CD14-positive monocyte (primary cell): ENCODE results near the gene CLASP1. TPM values are rescaled to one million over a fixed set of nuclear protein-coding genes. Genes with fewer than 3 reads are reported as not detected.

Experiments
- DNase-seq, 3 donors: peaks; one replicate each; pipeline ENCODE4 v3.0.0-alpha.2; 2011 to 2022
- H2AFZ ChIP-seq: 2 replicates; pipeline ENCODE4 v1.6.0; 2012; ENCODE audit warnings: mild to moderate bottlenecking, low read depth, low read length, inconsistent platforms; ENCODE audit not compliant: insufficient read depth, poor library complexity, severe bottlenecking
- H3K27ac ChIP-seq, 2 donors: 1 replicate in 1 of 2; 2 replicates in 1 of 2; pipeline ENCODE4 v1.5.1; 2012 to 2013; ENCODE audit warnings: low read length in 2 of 2, control low read depth in 1 of 2, inconsistent platforms in 1 of 2, low read depth in 1 of 2, mild to moderate bottlenecking in 1 of 2
- H3K27me3 ChIP-seq, 2 donors: one replicate each; pipeline versions ENCODE4 v1.6.0 to v1.6.1; 2011 to 2013; ENCODE audit warnings: low read length in 2 of 2; ENCODE audit not compliant: control insufficient read depth in 2 of 2, insufficient read depth in 2 of 2
- H3K36me3 ChIP-seq, 2 donors: replicated peaks in 1 of 2; 1 replicate in 1 of 2; 2 replicates in 1 of 2; pipeline versions ENCODE4 v1.5.1 to v1.6.1; 2012 to 2013; ENCODE audit warnings: low read length in 2 of 2, control low read depth in 1 of 2, inconsistent platforms in 1 of 2, mild to moderate bottlenecking in 1 of 2; ENCODE audit not compliant: insufficient read depth in 2 of 2, control insufficient read depth in 1 of 2
- H3K4me1 ChIP-seq, 2 donors: 1 replicate in 1 of 2; 2 replicates in 1 of 2; pipeline versions ENCODE4 v1.5.1 to v1.6.1; 2012 to 2013; ENCODE audit warnings: low read length in 2 of 2, control low read depth in 1 of 2, inconsistent platforms in 1 of 2, mild to moderate bottlenecking in 1 of 2, moderate library complexity in 1 of 2; ENCODE audit not compliant: insufficient read depth in 2 of 2, control insufficient read depth in 1 of 2
- H3K4me2 ChIP-seq: replicated peaks from 2 replicates; pipeline ENCODE3; 2012; ENCODE audit warnings: low read length, moderate library complexity, mild to moderate bottlenecking; ENCODE audit not compliant: poor library complexity, severe bottlenecking; ENCODE audit errors: extremely low read depth
- H3K4me3 ChIP-seq, 3 experiments: fragments of 200-600 bp in 1 of 3; sonication (generic) in 1 of 3; replicated peaks in 1 of 3; 1 replicate in 2 of 3; 2 replicates in 1 of 3; pipeline ENCODE4 v1.5.1; 2011 to 2013; ENCODE audit warnings: low read length in 3 of 3, mild to moderate bottlenecking in 3 of 3, control low read depth in 2 of 3, low read depth in 2 of 3, inconsistent platforms in 1 of 3, moderate library complexity in 1 of 3
- H3K79me2 ChIP-seq: 2 replicates; pipeline ENCODE4 v1.6.0; 2012; ENCODE audit warnings: mild to moderate bottlenecking, control low read depth, inconsistent platforms, low read length, moderate library complexity; ENCODE audit not compliant: insufficient read depth
- H3K9ac ChIP-seq: 2 replicates; pipeline ENCODE4 v1.6.0; 2017; ENCODE audit warnings: low read length, mild to moderate bottlenecking; ENCODE audit not compliant: insufficient read depth, poor library complexity, severe bottlenecking
- H3K9me3 ChIP-seq, 2 donors: replicated peaks in 1 of 2; 1 replicate in 1 of 2; 2 replicates in 1 of 2; pipeline versions ENCODE4 v1.5.1 to v1.6.1; 2012 to 2013; ENCODE audit warnings: low read length in 2 of 2, control low read depth in 1 of 2; ENCODE audit not compliant: control insufficient read depth in 1 of 2, insufficient read depth in 1 of 2
- H4K20me1 ChIP-seq: 2 replicates; pipeline ENCODE4 v1.6.0; 2012; ENCODE audit warnings: mild to moderate bottlenecking, low read length, control low read depth, moderate library complexity; ENCODE audit not compliant: insufficient read depth
- H3K27ac Mint-ChIP-seq, 7 donors: one replicate each; pipeline ENCODE4 v1.8.0; 2020; ENCODE audit warnings: mild to moderate bottlenecking in 7 of 7, mixed read lengths in 7 of 7, moderate library complexity in 6 of 7, inconsistent platforms in 2 of 7
- H3K27me3 Mint-ChIP-seq, 3 donors: one replicate each; pipeline ENCODE4 v1.8.0; 2021 to 2022; ENCODE audit warnings: low read depth in 3 of 3, mild to moderate bottlenecking in 3 of 3, mixed read lengths in 3 of 3, moderate library complexity in 3 of 3, inconsistent platforms in 1 of 3
- H3K36me3 Mint-ChIP-seq, 2 donors: one replicate each; pipeline ENCODE4 v1.8.0; 2020; ENCODE audit warnings: mixed read lengths in 2 of 2, inconsistent platforms in 1 of 2, mild to moderate bottlenecking in 1 of 2
- H3K4me1 Mint-ChIP-seq: one replicate; pipeline ENCODE4 v1.8.0; 2020; ENCODE audit warnings: mild to moderate bottlenecking, mixed read lengths
- H3K4me3 Mint-ChIP-seq, 2 donors: one replicate each; pipeline ENCODE4 v1.8.0; 2020; ENCODE audit warnings: mild to moderate bottlenecking in 2 of 2, mixed read lengths in 2 of 2, moderate library complexity in 1 of 2
- H3K9me3 Mint-ChIP-seq, 7 donors: one replicate each; pipeline ENCODE4 v1.8.0; 2020 to 2022; ENCODE audit warnings: mixed read lengths in 7 of 7, mild to moderate bottlenecking in 6 of 7, moderate library complexity in 6 of 7, inconsistent platforms in 2 of 7
- WGBS: methylation state at CpG from one replicate; pipeline ENCODE4 v1.1.5; 2013; ENCODE audit warnings: missing lambda C conversion rate; ENCODE audit not compliant: insufficient coverage; 5-methylcytosine and 5-hydroxymethylcytosine counted together
- intact Hi-C, 2 donors: fragments of 100-400 bp; cut with micrococcal nuclease; formaldehyde crosslinking; loops; one replicate each; pipeline versions ENCODE4 v1.15.0 to v1.15.1; 2023
- polyA plus RNA-seq, 3 donors: library from polyadenylated mRNA; depleted of rRNA in 1 of 3; unstranded in 2 of 3; stranded (reverse) in 1 of 3; fragments of 300-500 nt in 2 of 3; fragments of >200 nt in 1 of 3; fragmentation: Illumina TruSeq in 2 of 3; gene quantifications; 1 replicate in 2 of 3; 2 replicates in 1 of 3; pipeline ENCODE4 v1.2.3, GENCODE V29; 2012 to 2021
- TF ChIP-seq, protein P1 (sequence below): fragments of 200-600 bp; IDR thresholded peaks from one replicate; pipeline ENCODE4 v1.8.0; 2022; ENCODE audit warnings: antibody characterized with exemption, mild to moderate bottlenecking

CLASP1 gene
- polyA plus RNA-seq, 3 donors: 4.8 to 8.1 (median 7.6) TPM

GRCh38 chr2:121502246-121502645 lies 147.0 kb downstream of the CLASP1 start:
- intact Hi-C loops: no loop called here
- no peaks in the 10 kb centered on the region for H3K4me1 Mint-ChIP-seq
- H3K9me3 ChIP-seq: no peaks in the 10 kb centered on the region
- no peak overlapping the region for H3K4me3 Mint-ChIP-seq
- no peak for DNase-seq
- no peak overlapping the region for H3K4me3 ChIP-seq
- no peaks in the 10 kb centered on the region for H3K4me1 ChIP-seq
- 97% methylated on average over 3 of the region's 5 CpGs for WGBS
- peaks cover 62 to 80% of the 10 kb centered on the region in 2 donors for H3K36me3 Mint-ChIP-seq
- H3K27ac Mint-ChIP-seq: peak overlapping the region in 2 of 7 donors; percentile 6 to 12
- no peak overlapping the region for H3K4me2 ChIP-seq
- H3K79me2 ChIP-seq: no peaks in the 10 kb centered on the region
- H2AFZ ChIP-seq: no peak overlapping the region
- H4K20me1 ChIP-seq: no peaks in the 10 kb centered on the region
- no peaks in the 10 kb centered on the region for H3K27me3 Mint-ChIP-seq
- TF ChIP-seq, protein P1, sequence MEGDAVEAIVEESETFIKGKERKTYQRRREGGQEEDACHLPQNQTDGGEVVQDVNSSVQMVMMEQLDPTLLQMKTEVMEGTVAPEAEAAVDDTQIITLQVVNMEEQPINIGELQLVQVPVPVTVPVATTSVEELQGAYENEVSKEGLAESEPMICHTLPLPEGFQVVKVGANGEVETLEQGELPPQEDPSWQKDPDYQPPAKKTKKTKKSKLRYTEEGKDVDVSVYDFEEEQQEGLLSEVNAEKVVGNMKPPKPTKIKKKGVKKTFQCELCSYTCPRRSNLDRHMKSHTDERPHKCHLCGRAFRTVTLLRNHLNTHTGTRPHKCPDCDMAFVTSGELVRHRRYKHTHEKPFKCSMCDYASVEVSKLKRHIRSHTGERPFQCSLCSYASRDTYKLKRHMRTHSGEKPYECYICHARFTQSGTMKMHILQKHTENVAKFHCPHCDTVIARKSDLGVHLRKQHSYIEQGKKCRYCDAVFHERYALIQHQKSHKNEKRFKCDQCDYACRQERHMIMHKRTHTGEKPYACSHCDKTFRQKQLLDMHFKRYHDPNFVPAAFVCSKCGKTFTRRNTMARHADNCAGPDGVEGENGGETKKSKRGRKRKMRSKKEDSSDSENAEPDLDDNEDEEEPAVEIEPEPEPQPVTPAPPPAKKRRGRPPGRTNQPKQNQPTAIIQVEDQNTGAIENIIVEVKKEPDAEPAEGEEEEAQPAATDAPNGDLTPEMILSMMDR: no peak
- no peak overlapping the region for H3K27ac ChIP-seq
- peaks cover 2 to 8% (median 6%) of the 10 kb centered on the region in 7 donors for H3K9me3 Mint-ChIP-seq
- H3K27me3 ChIP-seq: no peaks in the 10 kb centered on the region
- no peak overlapping the region for H3K9ac ChIP-seq
- peaks cover 32 to 80% of the 10 kb centered on the region in 2 donors for H3K36me3 ChIP-seq

GRCh38 chr2:121501554-121501953 lies 147.7 kb downstream of the CLASP1 start:
- Histone ChIP-seq H3K27me3 (no peaks in the 10 kb centered on the region), H3K9ac (no peak overlapping the region), H3K4me2 (no peak overlapping the region), H3K9me3 (no peaks in the 10 kb centered on the region), H2AFZ (no peak overlapping the region), H3K27ac (no peak overlapping the region), H4K20me1 (no peaks in the 10 kb centered on the region), H3K36me3 (peaks cover 32 to 81% of the 10 kb centered on the region in 2 donors), H3K79me2 (no peaks in the 10 kb centered on the region), H3K4me3 (no peak overlapping the region), H3K4me1 (no peaks in the 10 kb centered on the region)
- WGBS: no CpG with 5 or more reads among the region's 2 CpGs
- no peak for DNase-seq
- no peaks in the 10 kb centered on the region for H3K4me1 Mint-ChIP-seq
- H3K4me3 Mint-ChIP-seq: no peak overlapping the region
- TF ChIP-seq, protein P1: no peak
- no peak overlapping the region for H3K27ac Mint-ChIP-seq
- intact Hi-C loops: no loop called here
- no peaks in the 10 kb centered on the region for H3K27me3 Mint-ChIP-seq
- H3K36me3 Mint-ChIP-seq: peaks cover 65 to 80% of the 10 kb centered on the region in 2 donors
- peaks cover 2 to 8% (median 6%) of the 10 kb centered on the region in 7 donors for H3K9me3 Mint-ChIP-seq
